ENCODE results near the gene SYT12.

DNA sequence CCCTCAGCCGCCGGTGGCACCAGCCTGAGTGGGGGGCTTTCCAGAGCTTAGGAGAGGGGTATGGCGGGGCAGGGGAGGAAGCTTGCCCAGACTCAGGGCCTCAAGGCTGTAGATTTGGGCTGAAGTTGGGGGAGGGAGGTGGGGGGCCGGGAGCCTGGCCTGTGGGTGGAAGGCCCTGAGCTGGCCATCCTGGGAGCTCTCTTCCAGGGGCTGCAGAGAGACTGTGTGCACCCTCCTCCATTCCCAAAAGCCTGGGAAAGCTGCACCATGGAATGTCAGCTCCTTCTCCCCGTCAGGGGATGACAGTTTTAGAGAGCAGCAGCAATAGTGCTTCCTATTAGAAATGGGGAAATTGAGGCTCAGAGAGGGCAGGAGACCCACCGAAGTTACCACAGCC lies 1.0 kb downstream of the SYT12 start:
- TF ChIP-seq, protein P1, sequence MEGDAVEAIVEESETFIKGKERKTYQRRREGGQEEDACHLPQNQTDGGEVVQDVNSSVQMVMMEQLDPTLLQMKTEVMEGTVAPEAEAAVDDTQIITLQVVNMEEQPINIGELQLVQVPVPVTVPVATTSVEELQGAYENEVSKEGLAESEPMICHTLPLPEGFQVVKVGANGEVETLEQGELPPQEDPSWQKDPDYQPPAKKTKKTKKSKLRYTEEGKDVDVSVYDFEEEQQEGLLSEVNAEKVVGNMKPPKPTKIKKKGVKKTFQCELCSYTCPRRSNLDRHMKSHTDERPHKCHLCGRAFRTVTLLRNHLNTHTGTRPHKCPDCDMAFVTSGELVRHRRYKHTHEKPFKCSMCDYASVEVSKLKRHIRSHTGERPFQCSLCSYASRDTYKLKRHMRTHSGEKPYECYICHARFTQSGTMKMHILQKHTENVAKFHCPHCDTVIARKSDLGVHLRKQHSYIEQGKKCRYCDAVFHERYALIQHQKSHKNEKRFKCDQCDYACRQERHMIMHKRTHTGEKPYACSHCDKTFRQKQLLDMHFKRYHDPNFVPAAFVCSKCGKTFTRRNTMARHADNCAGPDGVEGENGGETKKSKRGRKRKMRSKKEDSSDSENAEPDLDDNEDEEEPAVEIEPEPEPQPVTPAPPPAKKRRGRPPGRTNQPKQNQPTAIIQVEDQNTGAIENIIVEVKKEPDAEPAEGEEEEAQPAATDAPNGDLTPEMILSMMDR (IDR thresholded peaks at IDR 0.05; ENCODE audit: low read depth, low read length, poor library complexity, severe bottlenecking): no peak
- TF ChIP-seq EZH2phosphoT487 (IDR thresholded peaks at IDR 0.05; ENCODE audit: borderline replicate concordance, low read length): no peak
